ENCODE data around the gene SH3PXD2A.
"Not testable (repeated sequence)": the region's sequence is repeated elsewhere in the genome, so short reads cannot be mapped to it uniquely, and the experiment has no call there.

SH3PXD2A gene

GRCh38 chr10:103847909-103848468, 7.4 kb downstream of the SH3PXD2A start:
- FAIRE-seq: no peak

GRCh38 chr10:103847346-103847745, 8.0 kb downstream of the SH3PXD2A start:
- FAIRE-seq: no peak

- FAIRE-seq: no peak
These were observed 9.4 kb downstream of the SH3PXD2A start for GRCh38 chr10:103845972-103846371.

GRCh38 chr10:103845346-103845745, 10.0 kb downstream of the SH3PXD2A start:
- not testable (repeated sequence) for FAIRE-seq

GRCh38 chr10:103843854-103844570, 11.4 kb downstream of the SH3PXD2A start:
- FAIRE-seq: no peak

- FAIRE-seq: no peak
These were observed 12.3 kb downstream of the SH3PXD2A start for GRCh38 chr10:103843045-103843444.

- FAIRE-seq: no peak
These were observed 12.8 kb downstream of the SH3PXD2A start for GRCh38 chr10:103842605-103843004.

GRCh38 chr10:103841519-103841918, 13.9 kb downstream of the SH3PXD2A start:
- no peak for FAIRE-seq

GRCh38 chr10:103840740-103841070, 14.7 kb downstream of the SH3PXD2A start:
- no peak for FAIRE-seq

- no peak for FAIRE-seq
These were observed 15.3 kb downstream of the SH3PXD2A start for GRCh38 chr10:103839872-103840739.

- no peak for FAIRE-seq
These were observed 15.9 kb downstream of the SH3PXD2A start for GRCh38 chr10:103839519-103839871.

GRCh38 chr10:103838862-103839518, 16.4 kb downstream of the SH3PXD2A start:
- FAIRE-seq: no peak

- no peak for FAIRE-seq
These were observed 17.3 kb downstream of the SH3PXD2A start for GRCh38 chr10:103838070-103838395.

GRCh38 chr10:103837370-103838069, 17.9 kb downstream of the SH3PXD2A start:
- no peak for FAIRE-seq

GRCh38 chr10:103836861-103837260, 18.5 kb downstream of the SH3PXD2A start:
- no peak for FAIRE-seq

GRCh38 chr10:103836273-103836672, 19.1 kb downstream of the SH3PXD2A start:
- no peak for FAIRE-seq

GRCh38 chr10:103835096-103836050, 20.0 kb downstream of the SH3PXD2A start:
- FAIRE-seq: no peak

GRCh38 chr10:103834436-103835095, 20.8 kb downstream of the SH3PXD2A start:
- no peak for FAIRE-seq

- FAIRE-seq: no peak
These were observed 21.5 kb downstream of the SH3PXD2A start for GRCh38 chr10:103833731-103834365.

- no peak for FAIRE-seq
These were observed 22.6 kb downstream of the SH3PXD2A start for GRCh38 chr10:103832806-103833205.

Measured in A204.1 (cell line).